Choroid plexus epithelial cell (primary cell): ENCODE results near the gene PSMG3.

Source experiments
- DNase-seq: peaks from one replicate; pipeline ENCODE4 v3.0.0-alpha.2; 2010; ENCODE audit warnings: low read depth
- H3K4me3 ChIP-seq: 2 replicates; pipeline ENCODE4 v1.5.1; 2011; ENCODE audit warnings: low read depth, mild to moderate bottlenecking, control low read depth, low read length, moderate library complexity
- TF ChIP-seq, protein P1 (sequence below): conservative IDR thresholded peaks from 2 replicates; pipeline ENCODE4 v1.5.1; 2011; ENCODE audit warnings: low read depth, mild to moderate bottlenecking, control low read depth, inconsistent platforms, low read length, moderate library complexity

Gene PSMG3

DNA sequence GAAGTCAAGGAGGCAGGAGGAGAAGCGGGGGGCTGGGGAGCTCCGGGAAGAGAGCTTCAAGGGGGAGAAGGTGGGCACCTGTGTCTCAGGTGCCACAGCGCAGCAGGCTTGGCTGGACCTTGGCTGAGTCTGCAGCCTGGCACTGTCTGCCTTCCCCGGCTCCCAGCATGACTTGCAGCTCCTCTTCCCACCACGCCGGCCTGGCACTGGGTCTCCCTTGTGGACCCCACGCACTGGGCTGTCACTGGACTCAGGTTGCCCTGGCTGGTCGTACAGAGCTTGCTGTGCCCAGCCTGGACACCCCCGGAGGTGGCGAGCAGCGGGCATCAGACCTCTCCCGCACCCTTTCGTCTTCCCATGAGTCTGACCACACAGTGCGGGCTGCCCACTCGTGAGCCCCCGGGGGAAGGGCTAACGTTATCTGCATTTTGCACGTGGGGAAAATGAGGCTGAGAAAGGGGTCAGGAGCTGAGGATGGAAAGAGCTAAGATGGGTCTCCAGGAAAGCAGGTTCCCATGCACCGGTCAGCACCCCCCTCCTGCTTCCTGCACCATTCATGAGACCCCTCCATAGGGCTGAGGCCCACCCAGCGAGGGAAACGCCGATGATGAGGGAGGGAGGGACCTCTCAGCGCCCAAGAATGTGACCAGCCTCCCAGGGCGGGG lies 40.3 kb upstream of the PSMG3 start:
- no peak for DNase-seq
- no peak overlapping the region for H3K4me3 ChIP-seq
- TF ChIP-seq, protein P1, sequence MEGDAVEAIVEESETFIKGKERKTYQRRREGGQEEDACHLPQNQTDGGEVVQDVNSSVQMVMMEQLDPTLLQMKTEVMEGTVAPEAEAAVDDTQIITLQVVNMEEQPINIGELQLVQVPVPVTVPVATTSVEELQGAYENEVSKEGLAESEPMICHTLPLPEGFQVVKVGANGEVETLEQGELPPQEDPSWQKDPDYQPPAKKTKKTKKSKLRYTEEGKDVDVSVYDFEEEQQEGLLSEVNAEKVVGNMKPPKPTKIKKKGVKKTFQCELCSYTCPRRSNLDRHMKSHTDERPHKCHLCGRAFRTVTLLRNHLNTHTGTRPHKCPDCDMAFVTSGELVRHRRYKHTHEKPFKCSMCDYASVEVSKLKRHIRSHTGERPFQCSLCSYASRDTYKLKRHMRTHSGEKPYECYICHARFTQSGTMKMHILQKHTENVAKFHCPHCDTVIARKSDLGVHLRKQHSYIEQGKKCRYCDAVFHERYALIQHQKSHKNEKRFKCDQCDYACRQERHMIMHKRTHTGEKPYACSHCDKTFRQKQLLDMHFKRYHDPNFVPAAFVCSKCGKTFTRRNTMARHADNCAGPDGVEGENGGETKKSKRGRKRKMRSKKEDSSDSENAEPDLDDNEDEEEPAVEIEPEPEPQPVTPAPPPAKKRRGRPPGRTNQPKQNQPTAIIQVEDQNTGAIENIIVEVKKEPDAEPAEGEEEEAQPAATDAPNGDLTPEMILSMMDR = no peak

DNA sequence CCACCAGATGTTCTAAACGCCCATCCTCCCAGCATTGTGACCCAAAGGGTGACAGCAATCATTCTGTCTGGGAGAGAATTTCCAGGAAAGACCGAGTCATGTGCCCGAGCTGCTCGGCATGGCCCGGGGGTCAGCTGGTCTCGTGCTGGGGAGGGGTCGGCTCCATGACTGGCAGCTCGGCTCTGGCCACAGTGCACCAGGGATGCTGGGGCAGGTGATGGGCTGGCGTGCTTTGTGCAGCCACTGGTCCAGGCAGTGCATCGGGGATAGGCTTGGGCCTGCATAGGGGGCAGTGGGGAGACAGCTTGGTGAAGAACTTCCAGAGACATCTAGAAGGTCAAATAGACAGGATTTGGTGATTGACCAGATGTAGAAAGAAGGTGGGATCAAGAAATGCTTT lies 39.2 kb upstream of the PSMG3 start:
- H3K4me3 ChIP-seq = no peak overlapping the region
- DNase-seq = no peak
- TF ChIP-seq, protein P1 = no peak

DNA sequence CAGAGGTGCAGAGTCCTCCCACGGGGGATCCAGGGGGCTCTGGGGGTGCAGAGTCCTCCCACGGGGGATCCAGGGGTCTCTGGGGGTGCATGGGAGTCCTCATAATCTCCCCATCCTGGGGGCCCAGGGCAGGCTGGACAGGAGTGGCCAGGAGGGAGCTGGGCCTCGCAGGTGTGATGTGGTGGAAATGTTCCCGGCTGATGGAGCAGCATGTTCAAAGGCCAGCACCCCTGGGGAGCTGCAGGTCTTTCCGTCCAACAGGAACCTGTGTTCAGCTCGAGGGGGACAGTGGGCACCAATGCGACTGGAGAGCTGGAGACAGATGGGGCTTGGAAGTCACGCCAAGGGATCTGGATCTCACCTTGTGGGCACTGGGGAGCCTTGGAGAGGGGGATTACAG lies 38.5 kb upstream of the PSMG3 start:
- H3K4me3 ChIP-seq = no peak overlapping the region
- TF ChIP-seq, protein P1 = no peak
- no peak for DNase-seq

DNA sequence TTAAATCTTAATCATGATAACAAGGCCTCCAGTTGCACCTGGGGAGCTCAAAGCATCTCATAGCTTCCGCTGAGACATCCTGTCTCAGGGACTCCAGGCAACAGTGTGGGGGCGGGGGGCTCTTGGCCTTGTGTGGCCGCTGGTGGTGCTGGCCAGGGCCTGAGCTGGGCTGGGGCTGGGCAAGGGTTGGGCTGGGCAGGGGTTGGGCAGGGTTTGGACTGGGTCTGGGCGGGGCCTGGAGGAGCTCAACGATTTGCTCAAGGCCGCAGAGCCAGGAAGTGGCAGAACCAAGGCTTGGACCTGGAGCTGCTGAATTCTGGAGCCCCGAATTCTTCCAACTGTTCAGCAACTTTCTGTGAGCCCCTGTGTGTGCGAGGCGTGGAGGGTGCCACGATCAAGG lies 37.9 kb upstream of the PSMG3 start:
- H3K4me3 ChIP-seq = no peak overlapping the region
- DNase-seq = no peak
- TF ChIP-seq, protein P1 = no peak

DNA sequence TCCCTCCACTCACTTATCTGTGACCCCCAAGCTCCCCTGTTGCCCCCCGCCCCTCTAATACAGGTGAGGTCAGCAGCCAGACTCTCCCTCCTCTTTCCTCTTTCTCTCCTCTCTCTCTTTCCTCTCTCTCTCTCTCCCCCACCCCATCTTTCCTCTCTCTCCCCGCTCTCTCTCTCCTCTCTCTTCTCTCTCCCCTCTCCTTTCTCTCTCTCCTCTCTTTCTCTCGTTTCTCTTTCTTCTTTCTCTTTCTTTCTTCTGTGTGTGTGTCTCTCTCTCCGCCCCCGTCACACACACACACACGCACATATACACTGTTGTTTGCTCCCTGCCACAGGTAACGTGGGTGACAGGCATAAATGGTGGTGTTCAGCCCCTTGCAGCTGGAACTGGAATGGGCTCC lies 37.2 kb upstream of the PSMG3 start:
- DNase-seq = no peak
- H3K4me3 ChIP-seq = no peak overlapping the region
- TF ChIP-seq, protein P1 = no peak

DNA sequence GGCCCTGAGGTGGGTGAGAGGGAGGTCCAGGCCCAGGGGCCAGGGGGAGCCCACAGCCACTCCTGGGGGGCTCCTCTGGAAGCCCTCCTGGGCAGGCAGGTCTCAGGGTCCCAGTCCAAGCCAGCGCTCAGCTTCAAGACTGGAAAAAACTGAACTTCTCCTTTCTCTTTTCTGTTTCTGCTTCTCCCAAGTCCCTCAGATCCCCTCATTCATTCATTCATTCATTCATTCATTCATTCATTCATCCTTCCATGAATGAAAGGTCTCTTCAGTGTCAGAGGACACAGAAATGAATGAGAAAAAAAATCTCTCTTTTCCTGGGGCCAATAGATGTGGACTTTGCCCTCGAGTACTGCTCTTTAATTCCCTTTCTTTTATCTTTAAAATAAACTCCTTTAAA lies 34.6 kb upstream of the PSMG3 start:
- no peak for DNase-seq
- TF ChIP-seq, protein P1 = no peak
- H3K4me3 ChIP-seq = no peak overlapping the region
